ENCODE data around the gene UTS2.

DNA sequence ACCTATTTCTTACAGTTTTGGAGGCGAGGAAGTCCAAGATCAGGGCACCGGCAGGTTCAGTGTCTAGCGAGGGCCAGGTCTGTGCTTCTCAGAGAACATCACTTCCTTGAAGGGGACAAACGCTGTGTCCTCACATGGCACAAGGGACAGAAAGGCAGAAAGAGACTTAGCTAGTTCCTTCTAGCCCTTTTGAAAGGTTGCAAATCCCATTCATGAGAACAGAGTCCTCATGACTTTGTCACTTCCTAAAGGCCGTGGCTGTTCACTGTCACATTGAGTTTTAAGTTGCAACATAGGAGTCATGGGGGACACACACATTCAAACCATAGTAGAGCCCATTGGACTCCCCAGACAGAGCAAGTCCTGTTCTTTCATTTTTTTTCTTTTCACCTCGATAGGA, 41.4 kb downstream of the UTS2 start:
- TF ChIP-seq, protein P1, sequence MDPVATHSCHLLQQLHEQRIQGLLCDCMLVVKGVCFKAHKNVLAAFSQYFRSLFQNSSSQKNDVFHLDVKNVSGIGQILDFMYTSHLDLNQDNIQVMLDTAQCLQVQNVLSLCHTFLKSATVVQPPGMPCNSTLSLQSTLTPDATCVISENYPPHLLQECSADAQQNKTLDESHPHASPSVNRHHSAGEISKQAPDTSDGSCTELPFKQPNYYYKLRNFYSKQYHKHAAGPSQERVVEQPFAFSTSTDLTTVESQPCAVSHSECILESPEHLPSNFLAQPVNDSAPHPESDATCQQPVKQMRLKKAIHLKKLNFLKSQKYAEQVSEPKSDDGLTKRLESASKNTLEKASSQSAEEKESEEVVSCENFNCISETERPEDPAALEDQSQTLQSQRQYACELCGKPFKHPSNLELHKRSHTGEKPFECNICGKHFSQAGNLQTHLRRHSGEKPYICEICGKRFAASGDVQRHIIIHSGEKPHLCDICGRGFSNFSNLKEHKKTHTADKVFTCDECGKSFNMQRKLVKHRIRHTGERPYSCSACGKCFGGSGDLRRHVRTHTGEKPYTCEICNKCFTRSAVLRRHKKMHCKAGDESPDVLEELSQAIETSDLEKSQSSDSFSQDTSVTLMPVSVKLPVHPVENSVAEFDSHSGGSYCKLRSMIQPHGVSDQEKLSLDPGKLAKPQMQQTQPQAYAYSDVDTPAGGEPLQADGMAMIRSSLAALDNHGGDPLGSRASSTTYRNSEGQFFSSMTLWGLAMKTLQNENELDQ (CRISPR knock-in tag; IDR thresholded peaks at IDR 0.05; ENCODE audit: borderline replicate concordance), result no peak
- TF ChIP-seq POLR2AphosphoS5 (IDR thresholded peaks at IDR 0.05; ENCODE audit: control insufficient read depth, insufficient read depth, low read depth, low read length) (no peak), TAF1 (IDR thresholded peaks at IDR 0.05; ENCODE audit: control insufficient read depth, extremely low read depth, insufficient read depth, low read length, severe bottlenecking) (no peak), EGR1 (conservative IDR thresholded peaks at IDR 0.05) (no peak), NFRKB (IDR thresholded peaks at IDR 0.05; ENCODE audit: low read depth) (no peak), POLR2A (conservative IDR thresholded peaks at IDR 0.05) (no peak), ZNF282 (CRISPR knock-in tag; IDR thresholded peaks at IDR 0.05) (no peak)
- TF ChIP-seq, protein P2, sequence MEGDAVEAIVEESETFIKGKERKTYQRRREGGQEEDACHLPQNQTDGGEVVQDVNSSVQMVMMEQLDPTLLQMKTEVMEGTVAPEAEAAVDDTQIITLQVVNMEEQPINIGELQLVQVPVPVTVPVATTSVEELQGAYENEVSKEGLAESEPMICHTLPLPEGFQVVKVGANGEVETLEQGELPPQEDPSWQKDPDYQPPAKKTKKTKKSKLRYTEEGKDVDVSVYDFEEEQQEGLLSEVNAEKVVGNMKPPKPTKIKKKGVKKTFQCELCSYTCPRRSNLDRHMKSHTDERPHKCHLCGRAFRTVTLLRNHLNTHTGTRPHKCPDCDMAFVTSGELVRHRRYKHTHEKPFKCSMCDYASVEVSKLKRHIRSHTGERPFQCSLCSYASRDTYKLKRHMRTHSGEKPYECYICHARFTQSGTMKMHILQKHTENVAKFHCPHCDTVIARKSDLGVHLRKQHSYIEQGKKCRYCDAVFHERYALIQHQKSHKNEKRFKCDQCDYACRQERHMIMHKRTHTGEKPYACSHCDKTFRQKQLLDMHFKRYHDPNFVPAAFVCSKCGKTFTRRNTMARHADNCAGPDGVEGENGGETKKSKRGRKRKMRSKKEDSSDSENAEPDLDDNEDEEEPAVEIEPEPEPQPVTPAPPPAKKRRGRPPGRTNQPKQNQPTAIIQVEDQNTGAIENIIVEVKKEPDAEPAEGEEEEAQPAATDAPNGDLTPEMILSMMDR (IDR thresholded peaks at IDR 0.05 in 2 of 3, conservative IDR thresholded peaks at IDR 0.05 in 1 of 3; ENCODE audit: insufficient read depth in 2 of 3, low read depth in 1 of 3, low read length in 3 of 3), result no peak
- TF ChIP-seq, protein P3, sequence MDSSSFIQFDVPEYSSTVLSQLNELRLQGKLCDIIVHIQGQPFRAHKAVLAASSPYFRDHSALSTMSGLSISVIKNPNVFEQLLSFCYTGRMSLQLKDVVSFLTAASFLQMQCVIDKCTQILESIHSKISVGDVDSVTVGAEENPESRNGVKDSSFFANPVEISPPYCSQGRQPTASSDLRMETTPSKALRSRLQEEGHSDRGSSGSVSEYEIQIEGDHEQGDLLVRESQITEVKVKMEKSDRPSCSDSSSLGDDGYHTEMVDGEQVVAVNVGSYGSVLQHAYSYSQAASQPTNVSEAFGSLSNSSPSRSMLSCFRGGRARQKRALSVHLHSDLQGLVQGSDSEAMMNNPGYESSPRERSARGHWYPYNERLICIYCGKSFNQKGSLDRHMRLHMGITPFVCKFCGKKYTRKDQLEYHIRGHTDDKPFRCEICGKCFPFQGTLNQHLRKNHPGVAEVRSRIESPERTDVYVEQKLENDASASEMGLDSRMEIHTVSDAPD (CRISPR knock-in tag; IDR thresholded peaks at IDR 0.05), result no peak

Measured in K562 (cell line).